Fibroblast of skin of right biceps (primary cell): ENCODE data around the gene NPIPB2.
"Not testable (repeated sequence)": the region's sequence is repeated elsewhere in the genome, so short reads cannot be mapped to it uniquely, and the experiment has no call there.

Experiments
- DNase-seq: peaks from one replicate; pipeline ENCODE4 v3.0.0-alpha.2; 2013

NPIPB2 gene

DNA sequence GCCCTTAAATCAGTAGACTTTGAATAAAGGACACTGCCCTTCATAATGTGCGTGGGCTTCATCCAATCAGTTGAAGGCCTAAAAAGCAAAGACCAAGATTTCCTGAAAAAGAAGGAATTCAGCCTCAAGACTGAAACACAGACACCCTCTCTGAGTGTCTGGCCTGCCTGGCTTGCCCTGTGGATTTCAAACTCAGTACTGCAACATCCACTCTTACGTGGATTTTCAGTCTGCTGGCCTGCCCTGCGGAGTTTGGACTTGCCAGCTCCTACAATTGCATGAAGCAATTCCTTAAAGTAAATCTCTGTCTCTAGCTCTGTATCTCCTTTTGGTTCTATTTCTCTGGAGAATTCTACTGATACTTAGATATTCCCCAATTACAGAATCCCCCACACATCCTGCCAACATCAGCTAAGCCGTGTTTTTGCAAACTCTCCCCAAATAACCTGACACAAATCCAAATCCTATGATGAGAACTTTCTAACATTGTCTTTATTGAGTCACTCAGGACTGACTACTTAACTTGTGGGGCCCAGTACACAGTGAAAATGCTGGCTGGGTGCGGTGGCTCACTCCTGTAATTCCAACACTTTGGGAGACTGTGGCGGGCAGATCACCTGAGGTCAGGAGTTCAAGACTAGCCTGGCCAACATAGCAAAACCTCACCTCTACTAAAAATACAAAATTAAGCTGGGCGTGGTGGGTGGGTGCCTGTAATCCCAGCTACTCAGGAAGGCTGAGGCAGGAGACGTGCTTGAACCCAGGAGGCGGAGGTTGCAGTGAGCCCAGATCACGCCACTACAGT lies 15.9 kb upstream of the NPIPB2 start:
- peak; percentile 59 for DNase-seq

DNA sequence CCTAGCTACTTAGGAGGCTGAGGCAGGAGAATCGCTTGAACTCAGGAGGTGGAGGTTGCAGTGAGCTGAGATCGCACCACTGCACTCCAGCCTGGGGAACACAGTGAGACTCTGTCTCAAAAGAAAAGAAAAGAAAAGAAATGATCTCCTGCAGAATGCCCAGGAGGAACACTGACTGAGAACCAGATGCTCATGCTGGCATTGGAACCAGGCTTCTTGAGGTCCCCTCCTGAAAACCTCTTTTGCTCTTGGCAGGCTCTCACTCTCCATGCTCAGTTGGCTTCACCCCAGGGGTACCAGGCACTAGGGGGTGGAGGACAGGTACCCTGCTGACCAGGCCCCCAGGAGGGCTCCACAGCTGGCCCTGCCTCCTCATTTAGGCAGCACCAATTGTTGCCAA lies 14.7 kb upstream of the NPIPB2 start:
- no peak for DNase-seq

DNA sequence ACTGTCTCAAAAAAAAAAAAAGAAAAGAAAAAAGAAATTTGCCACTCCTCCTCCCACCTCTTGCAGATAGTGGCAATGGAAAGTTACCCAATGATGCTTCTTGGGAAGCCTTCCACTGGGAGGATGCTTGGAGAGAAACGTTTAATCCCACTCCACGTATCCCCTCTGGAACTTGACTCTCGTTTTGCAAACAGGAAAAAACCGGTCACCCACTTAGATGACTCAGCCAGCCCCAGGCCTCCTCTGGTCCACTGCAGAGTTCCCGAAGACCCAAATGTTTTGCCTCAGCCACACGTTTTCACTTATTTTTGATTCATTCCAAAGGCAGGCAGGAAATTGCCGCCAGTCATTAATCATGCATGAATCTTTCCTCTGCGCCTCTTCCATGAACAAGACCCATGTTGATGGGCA lies 13.9 kb upstream of the NPIPB2 start:
- DNase-seq, result peak; percentile 99

DNA sequence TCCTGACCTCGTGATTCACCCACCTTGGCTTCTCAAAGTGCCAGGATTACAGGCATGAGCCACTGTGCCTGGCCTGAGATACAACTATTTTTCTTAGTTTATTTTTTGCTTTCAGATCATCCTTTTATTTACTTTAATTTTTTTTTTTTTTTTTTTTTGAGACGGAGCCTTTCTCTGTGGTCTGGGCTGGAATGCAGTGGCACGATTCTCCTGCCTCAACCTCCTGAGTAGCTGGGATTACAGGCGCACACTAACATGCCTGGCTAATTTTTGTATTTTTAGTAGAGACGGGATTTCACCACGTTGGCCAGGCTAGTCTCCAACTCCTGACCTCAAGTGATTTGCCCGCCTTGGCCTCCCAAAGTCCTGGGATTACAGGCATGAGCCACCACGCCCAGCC lies 11.7 kb upstream of the NPIPB2 start:
- DNase-seq, result not testable (repeated sequence)

DNA sequence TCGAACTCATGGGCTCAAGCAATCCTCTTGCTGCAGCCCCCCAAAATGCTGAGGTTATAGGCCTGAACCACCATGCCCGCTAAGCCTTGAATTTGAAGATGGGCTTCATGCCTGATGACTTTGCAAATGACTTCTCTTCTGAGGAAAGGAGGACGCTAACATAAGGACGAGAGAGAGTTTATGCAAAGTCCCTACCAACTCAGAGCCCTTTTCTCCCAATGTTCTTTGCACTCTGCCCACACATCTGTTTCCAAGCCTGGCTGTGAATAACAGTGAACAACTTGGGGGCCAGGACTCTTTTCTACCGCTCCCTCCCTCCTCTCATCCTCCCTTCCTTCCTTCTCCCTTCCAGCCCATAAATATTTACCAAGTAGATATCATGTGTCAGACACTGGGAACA lies 8.5 kb upstream of the NPIPB2 start:
- no peak for DNase-seq

DNA sequence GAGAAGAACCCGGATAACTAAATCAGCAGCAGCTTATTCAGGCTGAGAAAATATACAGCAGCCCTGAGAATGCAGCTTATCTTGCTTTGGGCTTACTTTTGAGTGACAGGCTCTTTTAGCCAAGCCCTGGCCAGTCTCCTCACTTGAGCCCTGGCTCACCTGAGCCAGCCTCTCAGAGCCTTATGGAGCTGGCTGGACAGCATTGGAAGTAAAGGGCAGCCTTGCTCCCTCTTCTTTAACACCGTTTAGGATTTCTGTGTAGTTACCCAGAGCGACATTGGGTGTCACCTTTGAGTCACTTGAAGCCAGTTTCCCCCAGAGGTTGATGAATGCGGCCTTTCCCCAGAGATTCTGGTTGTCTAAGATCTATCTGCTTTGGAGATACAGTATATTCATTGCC lies 7.7 kb upstream of the NPIPB2 start:
- DNase-seq, result peak; percentile 68

DNA sequence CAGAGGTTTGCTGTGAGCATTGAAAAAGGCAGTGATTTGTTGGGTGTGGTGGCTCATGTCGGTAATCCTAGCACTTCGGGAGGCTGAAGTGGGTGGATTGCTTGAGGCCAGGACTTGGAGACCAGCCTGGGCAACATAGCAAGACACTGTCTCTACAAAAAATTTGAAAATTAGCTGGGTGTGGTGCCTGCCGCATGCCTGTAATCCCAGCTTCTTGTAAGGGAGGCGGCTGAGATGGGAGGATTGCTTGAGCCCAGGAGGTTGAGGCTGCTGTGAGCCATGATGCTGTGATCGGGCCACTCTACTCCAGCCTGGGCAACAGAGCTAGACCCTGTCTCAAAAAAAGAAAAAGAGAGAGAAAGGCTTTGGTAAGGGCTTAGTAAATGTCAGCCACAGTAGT lies 7.0 kb upstream of the NPIPB2 start:
- DNase-seq, result no peak

DNA sequence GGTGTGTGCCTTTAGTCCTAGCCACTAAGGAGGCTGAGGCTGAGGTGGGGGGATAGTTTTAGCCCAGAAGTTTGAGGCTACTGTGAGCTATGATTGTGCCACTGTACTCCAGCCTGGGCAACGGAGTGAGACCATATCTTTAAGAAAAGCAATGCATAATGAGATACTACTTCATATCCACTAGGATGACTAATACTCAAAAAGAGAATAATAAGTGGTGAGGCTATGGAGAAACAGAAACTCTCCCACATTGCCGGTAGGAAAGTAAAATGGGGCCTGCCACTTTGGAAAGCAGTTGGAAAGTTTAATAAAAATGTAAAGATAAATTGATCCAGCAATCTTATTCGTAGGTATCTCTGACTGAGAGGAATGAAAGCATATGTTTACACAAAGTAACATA lies 4.6 kb upstream of the NPIPB2 start:
- no peak for DNase-seq

DNA sequence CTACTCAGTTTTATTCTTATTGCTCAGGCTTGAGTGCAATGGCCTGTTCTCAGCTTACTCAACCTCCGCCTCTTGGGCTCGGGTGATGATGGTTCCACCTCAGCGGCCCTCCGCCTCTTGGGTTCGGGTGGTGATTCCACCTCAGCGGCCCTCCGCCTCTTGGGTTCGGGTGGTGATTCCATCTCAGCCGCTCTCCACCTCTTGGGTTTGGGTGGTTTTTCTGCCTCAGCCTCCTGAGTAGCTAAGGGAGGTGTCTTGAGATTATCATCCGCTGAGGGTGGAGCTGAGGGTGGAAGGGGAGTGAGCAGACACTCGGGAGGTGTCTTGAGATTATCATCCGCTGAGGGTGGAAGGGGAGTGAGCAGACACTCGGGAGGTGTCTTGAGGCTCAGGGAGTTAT lies 14.5 kb downstream of the NPIPB2 start:
- DNase-seq, result not testable (repeated sequence)

DNA sequence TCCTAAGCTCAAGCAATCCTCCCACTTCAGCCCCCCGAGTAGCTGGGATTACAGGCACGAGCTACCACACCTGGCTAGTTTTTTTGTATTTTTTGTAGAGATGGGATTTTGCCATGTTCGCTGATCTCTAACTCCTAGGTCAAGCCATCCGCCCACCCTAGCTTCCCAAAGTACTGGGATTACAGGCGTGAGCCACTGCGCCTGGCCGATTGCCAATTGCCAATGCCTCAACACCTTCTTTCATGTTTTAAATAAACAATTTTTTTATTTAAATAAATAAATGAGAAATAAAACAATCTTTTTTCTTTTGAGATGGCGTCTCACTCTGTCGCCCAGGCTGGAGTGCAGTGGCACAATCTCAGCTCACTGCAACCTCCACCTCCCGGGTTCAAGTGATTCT lies 17.8 kb downstream of the NPIPB2 start:
- DNase-seq, result not testable (repeated sequence)

DNA sequence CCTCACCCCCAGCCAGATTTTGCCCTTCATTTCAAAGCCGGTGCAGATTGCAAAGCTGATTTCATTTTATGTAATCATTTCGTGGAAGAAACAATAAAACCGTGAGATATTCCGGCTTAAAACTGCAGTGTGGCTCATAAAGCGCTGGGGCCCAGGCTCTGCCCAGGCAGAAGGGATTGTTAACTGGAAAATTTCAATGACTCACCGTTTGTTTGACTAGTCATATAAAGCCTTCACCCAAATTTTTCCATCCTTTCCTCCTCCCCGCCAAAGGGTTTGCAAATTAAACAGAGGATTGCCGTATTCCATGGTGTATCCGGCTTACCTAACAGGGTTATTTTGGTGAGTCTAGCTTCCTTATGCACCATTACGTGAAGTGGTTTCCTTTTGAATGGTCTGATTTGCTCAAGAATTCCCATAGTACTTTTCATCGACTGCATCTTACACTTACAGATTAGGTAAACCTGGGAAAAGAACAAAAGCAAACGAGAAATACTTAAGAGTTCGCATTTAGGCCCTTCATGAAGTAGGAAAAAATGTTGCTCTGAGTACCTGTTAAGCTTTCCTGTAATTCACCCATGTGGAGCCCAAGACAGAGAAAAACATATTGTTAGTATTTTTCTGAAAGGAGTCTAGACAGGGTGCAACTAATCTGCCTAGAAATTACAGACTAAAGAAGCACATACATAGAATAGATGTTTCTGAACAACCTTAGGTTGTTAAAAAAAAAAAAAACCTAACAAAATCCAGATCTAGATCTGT lies 25.1 kb downstream of the NPIPB2 start:
- DNase-seq, result peak; percentile 47

DNA sequence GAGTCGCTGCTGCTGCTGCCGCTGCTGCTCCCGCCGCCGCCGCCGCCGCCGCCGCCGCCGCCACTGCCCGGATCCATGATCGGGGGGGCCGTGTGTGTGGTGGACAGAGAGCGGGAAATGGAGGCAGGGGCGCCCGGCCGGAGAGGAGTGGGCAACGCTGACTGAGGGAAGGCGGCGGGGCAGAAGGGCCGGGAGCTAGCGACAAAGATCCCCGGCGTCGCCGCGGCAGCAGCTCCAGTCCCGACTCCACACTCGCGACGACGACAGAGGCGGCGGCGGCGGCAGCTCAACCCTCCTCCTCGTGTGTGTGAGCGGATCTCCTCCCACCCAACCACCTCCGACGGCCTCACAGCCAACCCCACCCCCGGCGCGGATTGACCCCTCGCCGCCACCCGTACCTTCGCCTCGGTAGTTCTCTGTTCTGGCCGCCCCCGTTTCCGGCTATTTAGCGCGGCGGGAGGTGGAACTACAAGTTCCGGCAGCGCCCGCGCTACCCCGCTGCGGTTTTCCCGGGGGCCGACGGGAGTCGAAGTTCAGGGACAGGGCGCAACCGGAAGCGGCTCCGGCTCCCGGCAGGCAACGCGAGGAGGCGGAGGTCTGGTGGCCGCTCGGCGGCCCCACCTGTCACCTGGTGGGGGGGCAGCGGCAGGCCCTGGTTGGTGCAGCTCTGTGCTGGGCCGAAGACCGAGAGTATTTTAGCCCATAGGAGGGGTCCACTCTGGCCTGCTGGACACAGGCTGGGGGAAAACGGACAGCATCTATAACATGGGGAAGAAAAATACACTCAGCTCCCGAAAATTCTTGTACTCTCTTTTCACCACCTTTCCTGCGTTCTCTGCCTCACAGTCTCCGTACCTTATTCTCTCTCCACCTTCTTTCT lies 26.0 kb downstream of the NPIPB2 start, which contains the start of gene GSPT1:
TSS of gene GSPT1 (minus strand) at position 313 of the 880 bp plus-strand sequence. CDS start at position 77, 236 bp downstream.
- DNase-seq, result peak; percentile 99

DNA sequence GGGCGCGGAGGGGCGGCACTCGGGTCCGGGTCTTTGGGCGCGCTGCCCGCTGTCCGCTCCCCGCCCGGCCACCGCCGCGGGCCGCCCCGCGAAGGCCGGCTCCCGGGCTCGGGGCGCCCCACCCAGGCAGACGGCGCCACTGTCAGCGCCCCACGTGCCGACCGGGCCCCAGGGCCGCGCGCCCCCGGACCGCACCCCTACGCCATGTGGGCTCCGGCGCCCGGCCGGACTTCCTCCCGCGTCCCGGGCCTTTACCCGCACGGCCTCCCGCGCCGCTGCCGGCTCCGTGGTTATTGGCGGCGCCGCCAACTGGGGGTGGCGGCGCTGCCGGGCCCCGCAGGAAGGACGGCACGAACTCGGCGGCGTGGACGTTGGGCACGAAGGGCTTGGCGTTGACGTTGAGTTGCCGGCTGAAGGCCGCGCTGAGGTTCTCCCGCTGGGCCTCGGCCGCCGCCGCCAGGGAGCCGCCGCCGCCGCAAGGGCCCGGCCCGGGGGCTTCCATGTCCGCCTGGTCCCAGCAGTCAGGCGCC lies 26.7 kb downstream of the NPIPB2 start:
- DNase-seq, result peak; percentile 17

DNA sequence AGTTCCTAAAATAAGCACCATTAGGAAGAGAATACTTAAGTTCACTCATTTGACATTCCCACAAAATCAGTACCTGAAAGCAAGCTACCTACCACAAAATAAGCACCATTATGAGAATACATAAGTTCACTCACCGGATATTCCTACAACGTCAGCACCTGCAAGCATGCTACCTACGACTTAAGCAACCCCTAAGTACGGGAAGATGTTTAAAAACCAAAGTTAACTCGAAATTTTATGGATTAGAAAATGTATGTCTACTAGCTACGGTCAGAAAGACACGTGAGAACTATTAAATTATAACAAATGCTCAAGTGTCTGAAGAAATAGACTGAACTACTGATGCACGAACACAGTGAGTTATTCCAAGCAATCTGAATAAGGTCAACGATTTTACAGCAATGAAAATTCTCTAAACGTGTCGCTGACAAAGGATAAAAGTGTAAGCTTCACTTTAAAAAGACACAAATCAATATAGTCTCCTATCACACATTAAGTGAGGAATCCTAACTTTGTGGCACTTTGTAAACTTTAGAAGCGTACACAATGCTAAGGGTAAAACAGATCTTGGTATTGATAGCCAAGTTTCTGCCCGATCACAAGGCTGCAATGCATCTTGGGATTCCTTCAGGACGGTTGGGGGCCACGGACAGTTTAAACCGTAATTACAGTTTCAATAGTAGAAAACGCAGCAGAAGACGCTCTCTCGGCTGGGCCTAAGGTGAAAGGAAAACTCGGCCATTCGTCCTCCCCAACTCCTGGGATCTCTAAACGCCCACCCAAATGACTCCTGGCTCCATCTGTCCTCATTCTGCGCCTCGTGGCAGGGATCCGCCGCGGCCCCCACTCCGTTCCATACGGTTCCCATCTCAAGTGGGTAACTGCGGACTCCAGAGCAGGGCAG lies 27.4 kb downstream of the NPIPB2 start:
- DNase-seq, result peak; percentile 28

DNA sequence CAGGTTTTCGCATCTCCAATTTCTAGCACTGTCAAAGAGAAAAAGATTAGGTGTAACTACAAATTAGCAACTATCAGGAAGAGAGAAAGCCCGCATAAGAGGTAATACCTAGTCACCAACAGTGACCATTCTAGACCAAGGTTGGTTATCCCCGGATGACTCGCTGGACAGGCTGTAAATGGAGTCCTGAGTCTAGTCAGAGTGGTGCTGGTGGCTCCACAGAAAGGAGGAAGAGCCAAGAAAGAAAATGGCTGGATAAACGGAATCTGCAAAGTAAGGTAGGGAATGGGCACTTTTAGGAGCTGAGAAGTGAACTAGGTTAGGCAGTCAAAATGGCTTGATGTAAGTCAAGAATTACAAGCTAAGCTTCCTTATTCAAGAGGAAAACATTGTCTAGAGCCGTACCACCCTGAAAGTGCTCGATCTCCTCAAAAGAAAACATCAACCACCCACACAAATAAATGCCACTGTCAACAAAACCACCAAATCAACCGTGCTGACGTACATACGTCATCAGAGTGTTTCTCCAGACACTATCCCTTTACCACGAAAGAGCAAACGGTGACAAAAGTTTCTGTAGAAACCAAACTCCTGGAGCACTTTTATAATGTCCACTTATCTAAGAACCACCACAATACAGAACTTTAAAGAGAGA lies 28.3 kb downstream of the NPIPB2 start:
- DNase-seq, result peak; percentile 31

DNA sequence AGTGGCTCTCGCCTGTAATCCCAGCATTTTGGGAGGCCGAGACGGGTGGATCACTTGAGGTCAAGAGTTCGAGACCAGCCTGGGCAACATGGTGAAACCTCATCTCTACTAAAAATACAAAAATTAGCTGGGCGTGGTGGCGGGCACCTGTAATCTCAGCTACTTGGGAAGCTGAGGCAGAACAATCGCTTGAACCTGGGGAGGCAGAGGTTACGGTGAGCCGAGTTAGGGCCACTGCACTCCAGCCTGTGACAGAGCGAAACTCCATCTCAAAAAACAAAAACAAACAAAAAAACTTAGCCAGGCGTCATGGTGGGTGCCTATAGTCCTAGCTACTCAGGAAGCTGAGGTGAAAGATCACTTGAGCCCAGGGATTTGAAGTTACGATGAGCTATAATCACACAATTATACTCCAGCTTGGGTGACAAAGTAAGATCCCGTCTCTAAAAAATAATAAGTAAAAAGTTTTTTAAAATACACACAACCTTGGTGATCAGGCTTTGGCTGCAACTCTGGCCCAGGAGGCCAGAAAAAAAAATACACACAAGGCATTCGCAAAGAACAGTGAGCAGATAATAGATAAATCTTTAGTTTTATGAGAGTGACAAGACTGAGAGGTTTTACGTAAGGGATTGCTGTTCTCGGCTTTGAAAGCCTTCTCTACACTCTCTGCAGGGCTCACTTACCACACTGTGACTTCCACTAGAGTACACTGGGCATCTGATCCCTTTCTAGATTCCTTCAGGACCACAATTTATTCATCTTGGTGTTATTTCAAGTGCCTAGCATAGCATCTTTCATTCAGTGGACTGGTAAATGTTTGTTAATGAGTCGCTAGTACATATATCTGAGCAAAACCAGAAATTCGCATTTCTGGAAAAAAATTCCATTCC lies 31.9 kb downstream of the NPIPB2 start:
- peak; percentile 71 for DNase-seq

DNA sequence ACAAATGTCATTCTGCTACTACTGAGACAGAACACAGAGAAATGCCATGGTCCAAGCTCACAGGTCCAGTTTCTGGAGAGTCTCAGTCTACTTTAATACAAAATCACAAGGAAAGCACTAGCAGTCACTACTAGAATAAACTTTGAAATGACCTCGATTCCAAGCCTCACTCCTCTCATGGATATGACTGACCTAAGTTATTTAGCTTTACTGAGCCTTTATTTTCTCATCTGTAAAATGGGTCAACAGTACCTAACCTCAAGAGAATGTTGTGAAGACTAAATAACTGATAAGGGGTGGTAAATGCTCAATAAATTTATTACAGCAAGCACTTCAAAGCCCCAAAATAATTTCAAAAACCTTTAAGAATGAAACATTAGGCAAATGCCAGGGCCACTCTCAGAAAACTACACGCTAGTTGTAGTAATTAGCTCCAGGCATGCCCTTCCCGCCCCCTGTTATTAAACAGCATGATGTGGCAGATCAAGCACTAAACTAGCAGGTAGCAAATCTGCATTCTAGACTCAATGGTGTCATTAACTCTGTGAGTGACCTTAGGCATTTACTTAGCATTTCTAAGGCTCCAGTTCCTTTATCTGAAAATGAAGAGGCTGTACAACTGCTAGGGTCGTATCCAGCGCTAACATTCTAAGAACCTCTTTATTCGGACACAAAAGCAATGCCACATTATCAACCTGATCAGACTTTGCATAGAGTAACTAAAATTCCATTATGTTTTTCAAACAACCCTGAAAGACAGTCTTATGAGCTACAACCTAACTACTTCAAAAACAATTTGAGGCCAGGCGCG lies 34.5 kb downstream of the NPIPB2 start:
- no peak for DNase-seq

DNA sequence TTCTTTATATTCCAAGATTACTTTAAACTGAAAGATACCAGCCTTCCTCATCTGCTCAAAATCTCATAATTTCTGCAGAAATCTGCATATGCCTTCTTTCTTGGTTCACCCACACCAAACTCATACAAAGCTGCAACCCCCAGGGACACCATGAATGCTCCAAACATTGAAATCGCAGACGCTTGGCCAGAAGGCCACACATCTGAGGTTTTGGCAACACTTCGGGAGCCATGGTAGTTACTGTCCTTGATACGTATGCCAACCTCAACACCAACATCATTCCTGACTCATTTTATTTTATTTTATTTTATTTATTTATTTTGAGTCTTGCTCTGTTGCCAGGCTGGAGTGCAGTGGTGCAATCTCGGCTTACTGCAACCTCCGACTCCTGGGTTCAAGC lies 37.9 kb downstream of the NPIPB2 start:
- DNase-seq, result no peak

DNA sequence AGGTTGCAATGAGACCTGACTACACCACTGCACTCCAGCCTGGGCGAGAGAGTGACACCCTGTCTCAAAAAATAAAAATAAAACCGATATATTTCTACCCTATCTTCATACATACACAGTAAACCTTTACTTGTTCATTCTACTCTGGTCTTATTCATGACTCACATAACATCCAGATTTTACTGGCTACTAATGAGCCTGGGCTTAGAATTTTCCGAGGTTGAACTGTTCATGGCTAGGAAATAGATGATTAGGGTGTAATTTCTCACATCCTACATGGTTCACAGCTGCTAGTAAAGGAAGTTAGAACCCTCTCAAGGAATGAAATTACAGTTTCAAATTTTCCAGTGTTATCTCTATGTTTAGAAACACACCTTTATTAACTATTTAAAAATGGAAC lies 40.8 kb downstream of the NPIPB2 start:
- peak; percentile 34 for DNase-seq
